ENCODE measurements around the gene PPP2R2B. TPM values are rescaled to one million over a fixed set of nuclear protein-coding genes. Genes with fewer than 3 reads are reported as not detected.
"Not testable (repeated sequence)": the region's sequence is repeated elsewhere in the genome, so short reads cannot be mapped to it uniquely, and the experiment has no call there.

The PPP2R2B gene
- total RNA-seq, 1 donor from 2014 or later, result not detected

DNA sequence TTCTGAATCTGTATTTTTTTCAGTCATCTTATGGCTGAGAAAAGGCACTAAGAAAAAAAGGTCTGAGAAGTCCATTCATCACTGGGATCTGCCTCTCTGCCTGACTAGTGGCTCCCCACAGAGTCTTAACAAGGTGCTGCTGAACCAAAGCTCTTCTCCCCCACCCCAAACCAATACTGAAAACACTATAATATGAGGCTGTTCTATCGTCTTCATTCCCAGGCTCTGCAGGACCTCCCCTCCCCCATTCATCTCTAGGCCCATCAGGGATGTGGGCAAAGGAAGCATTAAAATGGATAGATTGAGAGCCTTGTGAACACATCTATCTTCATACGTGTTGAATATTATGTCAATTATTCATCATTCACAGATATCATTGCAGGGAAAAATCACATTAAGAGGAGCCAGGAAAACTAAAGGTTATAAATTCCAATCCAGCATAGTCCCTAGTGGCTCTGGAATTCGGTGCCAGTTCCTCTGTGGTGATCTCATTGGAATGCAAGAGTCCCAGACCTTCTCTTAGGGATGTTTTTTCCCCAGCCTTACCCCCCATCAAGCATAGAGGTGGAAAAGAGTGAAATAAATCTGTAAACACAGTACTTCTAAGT, 318.2 kb downstream of the PPP2R2B start:
- no peak for DNase-seq (ENCODE audit: low read depth, low spot score)

GRCh38 chr5:146556884-146557283, 321.7 kb downstream of the PPP2R2B start:
- not testable (repeated sequence) for DNase-seq (ENCODE audit: low read depth, low spot score)

DNA sequence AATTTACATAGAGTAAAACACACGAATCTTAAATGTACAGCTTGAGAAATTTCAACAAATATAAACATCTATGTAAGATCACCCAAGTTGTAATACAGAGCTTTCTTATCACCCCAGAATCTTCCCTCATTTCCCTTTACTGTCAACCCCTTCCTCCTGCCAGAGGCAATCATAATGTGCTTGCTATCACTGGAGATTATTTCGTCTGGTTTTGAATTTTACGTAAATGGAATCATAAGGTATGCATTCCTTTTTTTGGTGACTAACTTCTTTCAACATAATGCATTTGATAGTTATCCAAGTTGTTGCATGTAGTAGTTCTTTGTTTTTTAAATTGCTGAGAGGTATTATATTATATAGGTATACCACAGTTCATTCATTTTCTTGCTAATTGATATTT, 325.1 kb downstream of the PPP2R2B start:
- no peak for DNase-seq (ENCODE audit: low read depth, low spot score)

DNA sequence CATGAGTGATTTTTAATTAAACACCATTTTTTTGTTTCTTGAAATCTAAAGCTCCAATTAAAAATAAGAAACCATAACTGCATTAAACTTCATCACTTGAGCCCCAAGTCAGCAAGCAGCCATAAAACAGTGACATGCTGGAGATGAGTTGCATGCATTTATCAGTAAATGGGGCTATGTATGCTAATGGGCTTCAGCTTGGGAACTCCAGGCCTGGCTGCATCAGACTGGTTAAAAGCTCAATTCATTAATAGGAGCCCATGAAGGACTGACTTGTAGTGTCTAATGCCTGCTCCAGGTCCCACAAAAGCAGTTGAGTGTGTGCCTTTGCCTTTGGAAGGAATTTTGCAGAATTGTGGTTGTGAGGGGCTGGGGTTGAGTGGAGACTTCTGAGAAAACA, 328.9 kb downstream of the PPP2R2B start:
- DNase-seq (ENCODE audit: low read depth, low spot score), result no peak

- DNase-seq (ENCODE audit: low read depth, low spot score), result no peak
These were observed 329.6 kb downstream of the PPP2R2B start for GRCh38 chr5:146548781-146549449.

DNA sequence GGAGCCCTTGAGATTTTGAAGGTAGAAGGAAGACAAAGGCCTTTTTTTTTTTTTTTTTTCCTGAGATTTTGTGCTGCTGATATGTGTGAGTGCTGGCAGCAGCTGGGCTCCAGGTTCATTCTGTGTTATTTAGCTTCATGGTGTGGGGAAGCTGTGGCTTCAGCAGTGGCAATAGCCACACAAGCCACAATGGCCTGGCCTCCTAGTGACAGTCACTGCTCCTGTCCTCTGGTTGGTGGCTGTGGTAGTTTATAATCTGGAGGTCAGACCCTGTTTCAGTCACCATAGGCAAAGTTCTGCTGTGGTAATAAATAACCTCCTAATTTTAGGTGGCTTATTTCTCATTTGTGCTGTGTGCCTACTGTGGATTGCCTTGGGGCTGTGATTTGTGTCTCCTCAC, 334.3 kb downstream of the PPP2R2B start:
- no peak for DNase-seq (ENCODE audit: low read depth, low spot score)

DNA sequence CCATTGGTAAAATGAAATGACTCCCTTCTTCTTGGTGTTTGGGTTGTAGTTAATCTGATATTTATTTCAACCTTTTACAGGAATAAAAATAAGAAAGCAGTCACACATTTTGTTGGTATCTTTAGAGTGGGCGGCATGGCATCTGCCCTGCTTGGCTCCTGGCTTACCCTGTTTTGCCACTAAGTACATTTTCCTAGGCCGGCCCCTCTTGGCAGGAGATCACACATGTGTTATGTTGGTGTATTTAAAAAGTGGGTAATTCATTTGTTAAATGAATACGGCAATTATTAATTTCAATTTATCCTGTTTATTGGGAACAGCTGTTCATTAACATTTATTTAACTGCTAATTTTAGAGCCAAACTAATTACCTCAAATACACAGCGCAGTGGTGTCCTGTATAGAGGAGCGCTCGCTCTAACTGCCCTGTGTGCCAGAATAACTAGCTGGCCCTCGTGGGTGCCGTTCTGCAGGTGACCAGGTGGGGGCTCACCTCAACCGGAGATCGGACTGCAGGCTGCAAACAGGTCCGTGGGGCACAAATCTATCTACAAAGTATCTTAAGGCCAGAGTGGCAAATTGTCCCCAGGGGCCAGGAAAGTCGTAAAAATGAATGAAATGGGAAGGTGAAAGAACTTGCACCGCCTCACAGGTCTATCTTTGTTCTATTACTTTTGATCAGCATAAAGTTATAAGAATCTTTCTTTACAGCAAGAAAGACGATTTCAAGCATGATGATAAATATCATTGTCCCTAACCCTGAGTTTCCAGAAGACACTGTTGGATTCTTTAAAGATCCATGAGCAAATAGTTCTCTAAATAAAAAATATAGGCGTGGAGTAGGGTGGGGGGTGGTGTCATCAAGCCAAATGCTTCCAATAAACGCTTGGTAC, 336.4 kb downstream of the PPP2R2B start:
- peak; percentile 24 for DNase-seq (ENCODE audit: low read depth, low spot score)

DNA sequence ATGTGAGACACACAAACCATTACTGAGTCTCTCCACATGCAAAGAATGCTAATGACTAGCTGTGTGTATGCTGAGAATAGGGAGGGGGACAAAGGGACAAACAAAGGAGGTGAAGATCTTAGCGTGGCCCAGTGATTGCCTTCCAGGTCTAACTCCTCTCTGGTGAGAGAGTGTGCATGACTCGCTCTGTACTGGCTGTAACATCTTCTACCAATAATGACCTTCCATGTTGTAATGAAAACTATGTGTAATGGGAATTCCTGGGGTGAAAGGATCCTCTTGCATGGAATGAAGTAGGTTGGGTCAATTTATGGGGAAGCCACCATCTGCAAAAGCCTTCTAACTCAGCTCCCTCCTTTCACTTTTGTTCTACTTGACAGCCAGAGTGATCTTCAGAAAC, 338.1 kb downstream of the PPP2R2B start:
- DNase-seq (ENCODE audit: low read depth, low spot score), result no peak

DNA sequence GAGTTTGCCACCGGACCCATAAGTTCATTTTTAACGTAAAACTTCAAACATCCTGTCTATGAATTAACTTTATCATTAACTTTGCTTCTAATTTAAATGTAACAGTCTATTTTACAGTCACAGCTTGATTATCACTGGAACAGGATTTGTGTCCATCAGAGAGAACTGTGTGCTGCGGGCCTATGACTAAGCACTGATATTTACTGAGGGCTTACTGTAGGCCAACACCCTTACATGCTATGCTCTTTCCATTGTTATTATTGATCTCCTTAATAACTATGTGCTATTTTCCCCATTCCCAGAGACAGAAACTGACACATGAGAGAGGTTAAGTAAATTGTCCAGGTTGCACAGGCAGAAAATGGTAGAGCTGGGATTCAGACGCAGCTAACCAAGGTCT, 338.6 kb downstream of the PPP2R2B start:
- DNase-seq (ENCODE audit: low read depth, low spot score), result no peak

GRCh38 chr5:146538432-146538831, 340.1 kb downstream of the PPP2R2B start:
- no peak for DNase-seq (ENCODE audit: low read depth, low spot score)

- DNase-seq (ENCODE audit: low read depth, low spot score), result no peak
These were observed 344.7 kb downstream of the PPP2R2B start for GRCh38 chr5:146533882-146534281.

GRCh38 chr5:146533260-146533857, 345.2 kb downstream of the PPP2R2B start:
- DNase-seq (ENCODE audit: low read depth, low spot score), result peak; percentile 7

Measured in pulmonary artery endothelial cell (primary cell).